ACC112 (cell line): ENCODE results near the gene RUNX1.

Source experiments
- H2AFZ ChIP-seq: fragments of 200-600 bp; sonication (generic); one replicate; pipeline ENCODE4 v1.6.0; 2017; ENCODE audit warnings: antibody characterized with exemption, low read length; ENCODE audit not compliant: unreplicated experiment
- H3K27ac ChIP-seq: fragments of 200-600 bp; sonication (generic); 2 replicates; pipeline ENCODE4 v1.5.1; 2014; ENCODE audit warnings: low read depth, mild to moderate bottlenecking, antibody characterized with exemption, low read length, moderate library complexity
- H3K27me3 ChIP-seq: fragments of 200-600 bp; sonication (generic); 2 replicates; pipeline ENCODE4 v1.6.1; 2014; ENCODE audit warnings: mild to moderate bottlenecking, antibody characterized with exemption, low read length, moderate library complexity, mixed read lengths; ENCODE audit not compliant: insufficient read depth
- H3K36me3 ChIP-seq: fragments of 200-600 bp; sonication (generic); 2 replicates; pipeline ENCODE4 v1.6.1; 2016; ENCODE audit warnings: mild to moderate bottlenecking, antibody characterized with exemption, low read length, moderate library complexity, mixed read lengths; ENCODE audit not compliant: insufficient read depth
- H3K4me1 ChIP-seq: fragments of 200-600 bp; sonication (generic); one replicate; pipeline ENCODE4 v1.6.1; 2016; ENCODE audit warnings: low read length, mixed read lengths; ENCODE audit not compliant: insufficient read depth, unreplicated experiment, control insufficient read depth
- H3K4me3 ChIP-seq: fragments of 200-600 bp; sonication (generic); 2 replicates; pipeline ENCODE4 v1.5.1; 2014; ENCODE audit warnings: mild to moderate bottlenecking, low read depth, low read length
- H3K79me2 ChIP-seq: fragments of 200-600 bp; sonication (generic); one replicate; pipeline ENCODE4 v1.6.0; 2016; ENCODE audit warnings: low read length; ENCODE audit not compliant: control insufficient read depth, unreplicated experiment, insufficient read depth

RUNX1 gene

DNA sequence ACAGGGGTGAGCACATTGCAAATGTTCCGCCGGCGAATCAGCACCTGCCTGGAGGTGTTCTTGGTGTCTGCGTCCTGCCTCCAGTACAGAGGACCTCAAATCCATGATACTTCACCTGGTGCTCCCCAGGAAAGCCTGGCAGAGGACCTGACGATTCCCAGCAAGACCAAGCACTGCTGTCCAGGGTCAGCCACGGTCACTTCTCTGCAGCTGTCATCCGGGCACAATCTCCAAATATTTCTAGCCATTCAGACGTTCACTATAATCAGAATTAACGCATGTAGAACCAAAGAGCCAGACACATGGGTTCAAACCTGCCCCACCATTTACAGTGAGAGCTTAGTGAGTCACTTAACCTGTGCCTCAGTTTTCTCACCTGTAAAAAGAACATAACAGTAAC, 305.8 kb downstream of the RUNX1 start:
- H3K4me3 ChIP-seq: peak overlapping the region; percentile 25; the same call in 1 of the 2 replicates
- no peaks in the 10 kb centered on the region for H3K36me3 ChIP-seq
- H2AFZ ChIP-seq: no peak overlapping the region

GRCh38 chr21:34740198-34740597, 308.9 kb downstream of the RUNX1 start:
- H3K27me3 ChIP-seq: no peaks in the 10 kb centered on the region
- no peaks in the 10 kb centered on the region for H3K36me3 ChIP-seq
- no peak overlapping the region for H2AFZ ChIP-seq
- H3K4me3 ChIP-seq: no peak overlapping the region
- no peak overlapping the region for H3K27ac ChIP-seq
- H3K79me2 ChIP-seq: no peaks in the 10 kb centered on the region
- H3K4me1 ChIP-seq: peaks cover 29% of the 10 kb centered on the region

More for the DNA sequence above, 305.8 kb downstream of the RUNX1 start:
- H3K27me3 ChIP-seq: no peaks in the 10 kb centered on the region
- no peak overlapping the region; the same call in 1 of the 2 replicates for H3K27ac ChIP-seq
- no peaks in the 10 kb centered on the region for H3K79me2 ChIP-seq
- peaks cover 21% of the 10 kb centered on the region for H3K4me1 ChIP-seq
